Calu3 (cell line): ENCODE measurements around the gene CR2. TPM values are rescaled to one million over a fixed set of nuclear protein-coding genes. Genes with fewer than 3 reads are reported as not detected.

Experiments used
- BruUV-seq: library from RNA; stranded (reverse); fragments of 400-500 nt; replicated peaks from 2 replicates; lab custom pipeline; 2021; lab: Mats Ljungman, UMichigan
- CTCF ChIA-PET: fragments of 300-600 bp; sonication (Branson Sonifier 250); formaldehyde crosslinking; loops from one replicate; lab custom pipeline; 2022; ENCODE audit warnings: antibody characterized with exemption; lab: Charles Lee
- DNase-seq: peaks from one replicate; pipeline ENCODE4 v3.0.0; 2022
- H3K27ac Mint-ChIP-seq: one replicate; pipeline ENCODE4 v1.8.0; 2022; ENCODE audit warnings: mixed read lengths; ENCODE audit not compliant: unreplicated experiment
- H3K27me3 Mint-ChIP-seq: one replicate; pipeline ENCODE4 v1.8.0; 2022; ENCODE audit warnings: mixed read lengths; ENCODE audit not compliant: unreplicated experiment
- H3K36me3 Mint-ChIP-seq: one replicate; pipeline ENCODE4 v1.8.0; 2022; ENCODE audit warnings: mild to moderate bottlenecking, moderate library complexity, mixed read lengths; ENCODE audit not compliant: insufficient read depth, unreplicated experiment
- H3K4me1 Mint-ChIP-seq: one replicate; pipeline ENCODE4 v1.8.0; 2022; ENCODE audit warnings: mild to moderate bottlenecking, low read depth, mixed read lengths; ENCODE audit not compliant: unreplicated experiment
- H3K4me3 Mint-ChIP-seq: one replicate; pipeline ENCODE4 v1.8.0; 2022; ENCODE audit warnings: mild to moderate bottlenecking, low read depth, moderate library complexity, mixed read lengths; ENCODE audit not compliant: unreplicated experiment
- H3K9me3 Mint-ChIP-seq: one replicate; pipeline ENCODE4 v1.8.0; 2022; ENCODE audit warnings: low read depth, mixed read lengths; ENCODE audit not compliant: unreplicated experiment
- CTCF ChIP-seq: fragments of 200-600 bp; IDR thresholded peaks from one replicate; pipeline ENCODE4 v1.8.0; 2022; ENCODE audit warnings: antibody characterized with exemption; ENCODE audit not compliant: unreplicated experiment
- intact Hi-C: fragments of 100-400 bp; cut with micrococcal nuclease; formaldehyde crosslinking; loops from one replicate; pipeline ENCODE4 v1.10.0; 2022; ENCODE audit not compliant: unreplicated experiment
- total RNA-seq: library from RNA; stranded (reverse); gene quantifications from 2 replicates; pipeline ENCODE4 v1.2.3, GENCODE V29; 2022

CR2 gene
- total RNA-seq, 1 experiment from 2014 or later: 0.83 TPM

- DNase-seq: no peak
- CTCF ChIA-PET: interaction anchor here (0.6 kb wide), 1 partner anchor 231 kb away, joined by 3 read pairs; no protein-coding TSS in a partner anchor
- no peak for TF ChIP-seq CTCF
- H3K36me3 Mint-ChIP-seq: no peaks in the 10 kb centered on the region
- no peak overlapping the region for H3K27ac Mint-ChIP-seq
- no peaks in the 10 kb centered on the region for H3K9me3 Mint-ChIP-seq
- H3K27me3 Mint-ChIP-seq: peaks cover 21% of the 10 kb centered on the region
- H3K4me1 Mint-ChIP-seq: no peaks in the 10 kb centered on the region
- no TSS peak for BruUV-seq
- no peak overlapping the region for H3K4me3 Mint-ChIP-seq
- intact Hi-C loops: no loop called here
Measured at GRCh38 chr1:207418351-207418750, 35.8 kb upstream of the CR2 start.

- peaks cover 29% of the 10 kb centered on the region for H3K27me3 Mint-ChIP-seq
- intact Hi-C loops: no loop called here
Measured at GRCh38 chr1:207420109-207420508, 34.0 kb upstream of the CR2 start.

GRCh38 chr1:207421078-207421477 lies 33.0 kb upstream of the CR2 start:
- BruUV-seq: no TSS peak
- H3K27me3 Mint-ChIP-seq: peaks cover 33% of the 10 kb centered on the region
- intact Hi-C loops: no loop called here
- H3K4me1 Mint-ChIP-seq: no peaks in the 10 kb centered on the region
- no peaks in the 10 kb centered on the region for H3K9me3 Mint-ChIP-seq
- CTCF ChIA-PET: interaction anchor here (0.6 kb wide), 1 partner anchor 19 kb away, joined by 5 read pairs; no protein-coding TSS in a partner anchor
- H3K27ac Mint-ChIP-seq: no peak overlapping the region
- no peaks in the 10 kb centered on the region for H3K36me3 Mint-ChIP-seq
- H3K4me3 Mint-ChIP-seq: no peak overlapping the region
- TF ChIP-seq CTCF: no peak
- no peak for DNase-seq

More at GRCh38 chr1:207420109-207420508, 34.0 kb upstream of the CR2 start:
- BruUV-seq: no TSS peak
- H3K4me1 Mint-ChIP-seq: no peaks in the 10 kb centered on the region
- H3K36me3 Mint-ChIP-seq: no peaks in the 10 kb centered on the region
- H3K27ac Mint-ChIP-seq: no peak overlapping the region
- TF ChIP-seq CTCF: no peak
- no peak overlapping the region for H3K4me3 Mint-ChIP-seq
- CTCF ChIA-PET: no interaction called here
- no peak for DNase-seq
- H3K9me3 Mint-ChIP-seq: no peaks in the 10 kb centered on the region

GRCh38 chr1:207423560-207424292 lies 30.4 kb upstream of the CR2 start:
- Mint-ChIP-seq H3K9me3 (peaks cover 6% of the 10 kb centered on the region), H3K4me1 (no peaks in the 10 kb centered on the region), H3K4me3 (peak overlapping the region; percentile 50), H3K27me3 (peaks cover 43% of the 10 kb centered on the region), H3K36me3 (no peaks in the 10 kb centered on the region), H3K27ac (no peak overlapping the region)
- no peak for TF ChIP-seq CTCF
- DNase-seq: peak; percentile 22
- intact Hi-C loops: no loop called here
- CTCF ChIA-PET: interaction anchor here (0.9 to 1.0 kb wide), 2 partner anchors 16 to 76 kb away, joined by 3 read pairs; no protein-coding TSS in a partner anchor
- no TSS peak for BruUV-seq
